ENCODE measurements around the gene NRG3.

NRG3 gene

GRCh38 chr10:82742898-82743297, 867.9 kb downstream of the NRG3 start:
- DNase-seq = no peak

- DNase-seq = no peak
Measured at GRCh38 chr10:82750538-82750937, 875.5 kb downstream of the NRG3 start.

- no peak for DNase-seq
Measured at GRCh38 chr10:82757397-82757796, 882.4 kb downstream of the NRG3 start.

GRCh38 chr10:82757901-82758300, 882.9 kb downstream of the NRG3 start:
- no peak for DNase-seq

GRCh38 chr10:82759050-82759449, 884.1 kb downstream of the NRG3 start:
- DNase-seq = no peak

- DNase-seq = no peak
Measured at GRCh38 chr10:82762641-82763040, 887.6 kb downstream of the NRG3 start.

- DNase-seq = no peak
Measured at GRCh38 chr10:82768040-82768439, 893.0 kb downstream of the NRG3 start.

GRCh38 chr10:82778908-82779307, 903.9 kb downstream of the NRG3 start:
- DNase-seq = no peak

GRCh38 chr10:82796510-82796909, 921.5 kb downstream of the NRG3 start:
- DNase-seq = no peak

- no peak for DNase-seq
Measured at GRCh38 chr10:82801289-82801688, 926.3 kb downstream of the NRG3 start.

GRCh38 chr10:82811621-82812020, 936.6 kb downstream of the NRG3 start:
- no peak for DNase-seq

- DNase-seq = peak; percentile 49
Measured at GRCh38 chr10:82813856-82814255, 938.9 kb downstream of the NRG3 start.

- no peak for DNase-seq
Measured at GRCh38 chr10:82814635-82815034, 939.6 kb downstream of the NRG3 start.

GRCh38 chr10:82815680-82816079, 940.7 kb downstream of the NRG3 start:
- DNase-seq = no peak

- no peak for DNase-seq
Measured at GRCh38 chr10:82817676-82818422, 942.9 kb downstream of the NRG3 start.

GRCh38 chr10:82821043-82821442, 946.0 kb downstream of the NRG3 start:
- no peak for DNase-seq

GRCh38 chr10:82826132-82826531, 951.1 kb downstream of the NRG3 start:
- no peak for DNase-seq

GRCh38 chr10:82827901-82828300, 952.9 kb downstream of the NRG3 start:
- no peak for DNase-seq

- DNase-seq = no peak
Measured at GRCh38 chr10:82847242-82847641, 972.2 kb downstream of the NRG3 start.

GRCh38 chr10:82850191-82850590, 975.2 kb downstream of the NRG3 start:
- no peak for DNase-seq

GRCh38 chr10:82856957-82857613, 982.1 kb downstream of the NRG3 start:
- DNase-seq = no peak

GRCh38 chr10:82861889-82862288, 986.9 kb downstream of the NRG3 start:
- DNase-seq = no peak

- no peak for DNase-seq
Measured at GRCh38 chr10:82865366-82865765, 990.4 kb downstream of the NRG3 start.

- no peak for DNase-seq
Measured at GRCh38 chr10:82866424-82867020, 991.5 kb downstream of the NRG3 start.
